ENCODE measurements around the gene MTX3.

DNA sequence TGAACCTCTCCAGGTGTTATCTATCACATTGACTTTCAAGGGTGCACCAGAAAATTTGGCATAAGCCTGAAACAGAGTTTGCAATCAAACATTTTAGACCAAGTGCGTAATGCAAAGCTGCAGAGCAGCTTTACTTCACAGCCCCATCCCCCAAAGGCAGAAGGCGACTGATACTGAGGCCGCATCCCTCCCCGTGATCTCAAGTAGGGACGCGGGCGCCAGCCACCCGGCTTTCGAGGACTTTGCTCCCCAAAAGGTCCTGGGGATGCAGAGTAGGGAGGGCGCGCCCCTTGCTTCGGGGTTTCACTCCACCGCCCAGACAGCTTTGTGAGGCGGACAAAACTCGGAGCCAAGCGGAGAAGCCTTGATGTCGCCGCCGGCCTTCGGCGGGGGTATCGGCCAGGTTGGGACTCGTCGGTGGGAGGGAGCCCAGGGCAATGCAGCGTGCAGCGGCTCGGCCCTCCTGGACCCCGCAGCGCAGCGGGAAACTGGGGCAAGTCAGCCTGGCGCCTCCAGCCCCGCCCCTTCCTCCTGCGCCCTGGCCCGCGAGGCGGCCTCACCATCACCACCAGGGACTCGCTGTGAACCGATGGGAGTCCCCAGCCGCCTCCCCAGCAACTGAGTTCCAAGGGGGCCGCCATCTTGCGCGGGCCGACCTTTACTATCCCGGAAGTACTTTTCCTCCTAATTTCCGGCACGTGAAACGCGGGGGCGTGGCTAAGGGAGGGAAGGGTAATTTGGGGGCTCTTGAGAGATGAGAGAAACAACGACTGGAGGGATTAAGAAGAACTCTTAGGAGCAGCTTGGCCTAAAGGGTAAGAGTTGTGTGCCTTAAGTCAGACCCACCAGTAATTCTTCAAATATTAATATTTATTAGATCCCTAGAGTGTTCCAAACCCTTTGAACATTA, at the start of gene MTX3:
- TF ChIP-seq SP1 (IDR thresholded peaks at IDR 0.05): no peak
- no peak for TF ChIP-seq FOXM1 (IDR thresholded peaks at IDR 0.05; ENCODE audit: borderline replicate concordance)

Measured in HEK293T (cell line).